ENCODE results near the gene TRIM28.

TRIM28 gene

GRCh38 chr19:58566989-58567388 lies 23.1 kb downstream of the TRIM28 start:
- H3K27me3 ChIP-seq (replicated peaks): no peaks in the 10 kb centered on the region
- TF ChIP-seq CTCF (IDR thresholded peaks at IDR 0.05; ENCODE audit: low read depth, low read length, missing control alignments): no peak
- in situ Hi-C loops (cut with HindIII; ENCODE audit: low pct_ligation_motif_present, low sequenced_read_pairs): no loop called here

GRCh38 chr19:58568453-58569130 lies 24.7 kb downstream of the TRIM28 start:
- TF ChIP-seq CTCF (IDR thresholded peaks at IDR 0.05; ENCODE audit: low read depth, low read length, missing control alignments): no peak
- H3K36me3 ChIP-seq (replicated peaks): peaks cover 14% of the 10 kb centered on the region

More at GRCh38 chr19:58566989-58567388, 23.1 kb downstream of the TRIM28 start:
- H3K27ac ChIP-seq: no peak overlapping the region
- peaks cover 14% of the 10 kb centered on the region for H3K36me3 ChIP-seq (replicated peaks)
- H3K4me3 ChIP-seq (ENCODE audit: low read depth, low read length): no peak overlapping the region
- DNase-seq: no peak

GRCh38 chr19:58569191-58569942 lies 25.5 kb downstream of the TRIM28 start:
- DNase-seq: no peak
- H3K36me3 ChIP-seq (replicated peaks): peaks cover 14% of the 10 kb centered on the region
- in situ Hi-C loops (cut with HindIII; ENCODE audit: low pct_ligation_motif_present, low sequenced_read_pairs): no loop called here
- no peak for TF ChIP-seq CTCF (IDR thresholded peaks at IDR 0.05; ENCODE audit: low read depth, low read length, missing control alignments)
- H3K4me3 ChIP-seq (ENCODE audit: low read depth, low read length): no peak overlapping the region
- no peak overlapping the region for H3K27ac ChIP-seq
- no peaks in the 10 kb centered on the region for H3K27me3 ChIP-seq (replicated peaks)

More at GRCh38 chr19:58568453-58569130, 24.7 kb downstream of the TRIM28 start:
- Histone ChIP-seq H3K4me3 (ENCODE audit: low read depth, low read length) (no peak overlapping the region), H3K27ac (no peak overlapping the region), H3K27me3 (replicated peaks) (no peaks in the 10 kb centered on the region)
- DNase-seq: no peak
- in situ Hi-C loops (cut with HindIII; ENCODE audit: low pct_ligation_motif_present, low sequenced_read_pairs): no loop called here

GRCh38 chr19:58569943-58570670 lies 26.2 kb downstream of the TRIM28 start:
- no peaks in the 10 kb centered on the region for H3K27me3 ChIP-seq (replicated peaks)
- DNase-seq: no peak
- in situ Hi-C loops (cut with HindIII; ENCODE audit: low pct_ligation_motif_present, low sequenced_read_pairs): no loop called here
- no peak overlapping the region for H3K27ac ChIP-seq
- peaks cover 14% of the 10 kb centered on the region for H3K36me3 ChIP-seq (replicated peaks)
- TF ChIP-seq CTCF (IDR thresholded peaks at IDR 0.05; ENCODE audit: low read depth, low read length, missing control alignments): no peak
- no peak overlapping the region for H3K4me3 ChIP-seq (ENCODE audit: low read depth, low read length)

- in situ Hi-C loops (cut with HindIII; ENCODE audit: low pct_ligation_motif_present, low sequenced_read_pairs): no loop called here
- no peaks in the 10 kb centered on the region for H3K27me3 ChIP-seq (replicated peaks)
- peaks cover 14% of the 10 kb centered on the region for H3K36me3 ChIP-seq (replicated peaks)
- H3K4me3 ChIP-seq (ENCODE audit: low read depth, low read length): no peak overlapping the region
- H3K27ac ChIP-seq: no peak overlapping the region
- no peak for TF ChIP-seq CTCF (IDR thresholded peaks at IDR 0.05; ENCODE audit: low read depth, low read length, missing control alignments)
- DNase-seq: no peak
Measured at GRCh38 chr19:58570770-58571574, 27.1 kb downstream of the TRIM28 start.

Data from brain microvascular endothelial cell (primary cell).